ENCODE measurements around the gene ATF5.

The ATF5 gene

GRCh38 chr19:49894879-49895565, 34.0 kb upstream of the ATF5 start:
- in situ Hi-C loops (cut with HindIII; ENCODE audit: low sequenced_read_pairs) = no loop called here
- no peak for TF ChIP-seq CTCF (IDR thresholded peaks at IDR 0.05; ENCODE audit: low read depth, low read length, missing control alignments)
- DNase-seq (ENCODE audit: low read depth) = no peak
- H3K4me3 ChIP-seq (ENCODE audit: low read depth, low read length) = no peak overlapping the region

- no peak for DNase-seq (ENCODE audit: low read depth)
- in situ Hi-C loops (cut with HindIII; ENCODE audit: low sequenced_read_pairs) = no loop called here
Measured at GRCh38 chr19:49895566-49896297, 33.3 kb upstream of the ATF5 start.

GRCh38 chr19:49896863-49897621, 32.0 kb upstream of the ATF5 start, which contains the start of gene IL4I1:
Gene IL4I1 (minus strand): TSS chr19:49896887. CDS start chr19:49896160, 727 bp downstream.
- no peak within 1 kb of the TSS for H3K4me3 ChIP-seq (ENCODE audit: low read depth, low read length)
- DNase-seq (ENCODE audit: low read depth) = no peak
- TF ChIP-seq CTCF (IDR thresholded peaks at IDR 0.05; ENCODE audit: low read depth, low read length, missing control alignments) = no peak
- in situ Hi-C loops (cut with HindIII; ENCODE audit: low sequenced_read_pairs) = no loop called here

More at GRCh38 chr19:49895566-49896297, 33.3 kb upstream of the ATF5 start:
- TF ChIP-seq CTCF (IDR thresholded peaks at IDR 0.05; ENCODE audit: low read depth, low read length, missing control alignments) = no peak
- H3K4me3 ChIP-seq (ENCODE audit: low read depth, low read length) = no peak overlapping the region

GRCh38 chr19:49904136-49904535, 24.9 kb upstream of the ATF5 start:
- in situ Hi-C loops (cut with HindIII; ENCODE audit: low sequenced_read_pairs) = no loop called here
- no peak for TF ChIP-seq CTCF (IDR thresholded peaks at IDR 0.05; ENCODE audit: low read depth, low read length, missing control alignments)
- H3K4me3 ChIP-seq (ENCODE audit: low read depth, low read length) = no peak overlapping the region
- no peak for DNase-seq (ENCODE audit: low read depth)

- H3K4me3 ChIP-seq (ENCODE audit: low read depth, low read length) = no peak overlapping the region
- no peak for DNase-seq (ENCODE audit: low read depth)
- TF ChIP-seq CTCF (IDR thresholded peaks at IDR 0.05; ENCODE audit: low read depth, low read length, missing control alignments) = no peak
- in situ Hi-C loops (cut with HindIII; ENCODE audit: low sequenced_read_pairs) = no loop called here
Measured at GRCh38 chr19:49906879-49907564, 22.0 kb upstream of the ATF5 start.
